ENCODE results near the gene PPP2R5D. TPM values are rescaled to one million over a fixed set of nuclear protein-coding genes. Genes with fewer than 3 reads are reported as not detected.
A peak's percentile ranks its signal among the peaks of the same experiment; 100 is the strongest.

Gene PPP2R5D
- total and polyA plus RNA-seq, 9 of the 15 experiments (the other 6 are each of a cell fraction or from before 2014, with no cell fraction given) = 1.3 to 96.1 (median 38.4) TPM

GRCh38 chr6:43037197-43037596, 52.8 kb downstream of the PPP2R5D start (continued):
- TF ChIP-seq AFF1 (IDR thresholded peaks at IDR 0.05; ENCODE audit: low read depth in 1 of 2, partially characterized antibody in 2 of 2) (no peak), TAF9B (IDR thresholded peaks at IDR 0.05; ENCODE audit: partially characterized antibody) (no peak)

- Histone ChIP-seq H4K20me1 (replicated peaks; ENCODE audit: control insufficient read depth, insufficient read depth, low read length) (no peaks in the 10 kb centered on the region; the same call in 1 of the 2 replicates), H3K4me1 (replicated peaks in 1 of 2; ENCODE audit: control insufficient read depth in 2 of 2, insufficient read depth in 2 of 2, low read length in 2 of 2) (peaks cover 0 to 10% of the 10 kb centered on the region in 2 experiments; a peak in 3 of 5 replicates), H3K9me3 (replicated peaks; ENCODE audit: control insufficient read depth, insufficient read depth, low read depth, low read length) (no peaks in the 10 kb centered on the region), H3K9ac (ENCODE audit: insufficient read depth in 1 of 2, low read depth in 2 of 2, low read length in 2 of 2) (peak overlapping the region in 1 of 2 experiments; percentile 67; a peak in 2 of 4 replicates), H3K9me1 (ENCODE audit: control insufficient read depth, insufficient read depth, low read length) (peaks cover 6% of the 10 kb centered on the region), H3K27ac (ENCODE audit: extremely low read depth, low read depth, low read length) (no peak overlapping the region), H3K79me2 (ENCODE audit: control insufficient read depth, insufficient read depth, low read length) (no peaks in the 10 kb centered on the region), H3K4me3 (no peak overlapping the region), H2AFZ (ENCODE audit: low read depth, low read length) (no peak overlapping the region), H3K4me2 (ENCODE audit: insufficient read depth, low read length) (no peak overlapping the region), H3K36me3 (ENCODE audit: control insufficient read depth, insufficient read depth, low read length) (peaks cover 75% of the 10 kb centered on the region), H3K27me3 (ENCODE audit: control insufficient read depth in 2 of 2, insufficient read depth in 2 of 2, low read length in 2 of 2) (no peaks in the 10 kb centered on the region)
- ATAC-seq (no peak), DNase-seq (ENCODE audit: extremely low read depth in 1 of 4, low spot score in 3 of 4) (no peak), FAIRE-seq (no peak)
- intact Hi-C loops (cut with micrococcal nuclease) = no loop called here
- no TSS peak for BruUV-seq (replicated peaks)
- ChIA-PET POLR2A (interaction anchor here (0.6 to 5.7 kb wide), 5 partner anchors 8 to 106 kb away, joined by 4 to 22 read pairs (median 6); partner anchors contain the start of genes CUL7 and RRP36), CTCF (ENCODE audit: low intra/inter-chr PET ratio) (no interaction called here)
- peak; percentile 40; the same call in 1 of the 2 replicates for TF ChIP-seq RBFOX2 (IDR thresholded peaks at IDR 0.05; ENCODE audit: low read depth, low read length)
- no peak for TF ChIP-seq ZNF232 (CRISPR knock-in tag; IDR thresholded peaks at IDR 0.05)
- TF ChIP-seq POLR2G (IDR thresholded peaks at IDR 0.05; ENCODE audit: low read depth, low read length) = peak; percentile 50
- in situ Hi-C loops (cut with MboI) = no loop called here
- WGBS (ENCODE audit: insufficient coverage, low coverage, missing lambda C conversion rate) = 72% methylated on average over 9 of the region's 9 CpGs
Measured at GRCh38 chr6:43037706-43038105, 53.3 kb downstream of the PPP2R5D start.

Measured in K562 (cell line).